ENCODE measurements around the gene CLMP. TPM values are rescaled to one million over a fixed set of nuclear protein-coding genes. Genes with fewer than 3 reads are reported as not detected.
A peak's percentile ranks its signal among the peaks of the same experiment; 100 is the strongest.

CLMP gene
- total RNA-seq, 3 donors from 2014 or later (not counting 1 experiment from before 2014, with no cell fraction given) = 0.07 to 0.45 TPM; not detected in 1

GRCh38 chr11:123179586-123179985 is 15.5 kb downstream of the CLMP start:
- 91% methylated on average over 2 of the region's 2 CpGs for WGBS (ENCODE audit: insufficient coverage)
- H3K4me3 ChIP-seq (ENCODE audit: low read length) = no peak overlapping the region
- intact Hi-C loops (cut with micrococcal nuclease) = no loop called here
- H3K4me1 ChIP-seq (ENCODE audit: control insufficient read depth, insufficient read depth, low read length) = no peaks in the 10 kb centered on the region
- no peak for ATAC-seq
- no peak overlapping the region for H3K27ac ChIP-seq (ENCODE audit: low read length)
- no peaks in the 10 kb centered on the region for H3K9me3 ChIP-seq (ENCODE audit: control insufficient read depth, insufficient read depth, low read length)
- H3K27me3 ChIP-seq (ENCODE audit: control insufficient read depth, insufficient read depth, low read length) = no peaks in the 10 kb centered on the region
- Mint-ChIP-seq H3K27ac (no peak overlapping the region), H3K36me3 (no peaks in the 10 kb centered on the region), H3K9me3 (no peaks in the 10 kb centered on the region), H3K27me3 (ENCODE audit: low read depth in 2 of 2) (peaks cover 10 to 24% of the 10 kb centered on the region in 2 donors), H3K4me3 (no peak overlapping the region), H3K4me1 (peaks cover 6 to 7% of the 10 kb centered on the region in 2 donors)
- H3K36me3 ChIP-seq (ENCODE audit: control insufficient read depth, insufficient read depth, low read length) = no peaks in the 10 kb centered on the region
- DNase-seq = no peak
- TF ChIP-seq, protein P1, sequence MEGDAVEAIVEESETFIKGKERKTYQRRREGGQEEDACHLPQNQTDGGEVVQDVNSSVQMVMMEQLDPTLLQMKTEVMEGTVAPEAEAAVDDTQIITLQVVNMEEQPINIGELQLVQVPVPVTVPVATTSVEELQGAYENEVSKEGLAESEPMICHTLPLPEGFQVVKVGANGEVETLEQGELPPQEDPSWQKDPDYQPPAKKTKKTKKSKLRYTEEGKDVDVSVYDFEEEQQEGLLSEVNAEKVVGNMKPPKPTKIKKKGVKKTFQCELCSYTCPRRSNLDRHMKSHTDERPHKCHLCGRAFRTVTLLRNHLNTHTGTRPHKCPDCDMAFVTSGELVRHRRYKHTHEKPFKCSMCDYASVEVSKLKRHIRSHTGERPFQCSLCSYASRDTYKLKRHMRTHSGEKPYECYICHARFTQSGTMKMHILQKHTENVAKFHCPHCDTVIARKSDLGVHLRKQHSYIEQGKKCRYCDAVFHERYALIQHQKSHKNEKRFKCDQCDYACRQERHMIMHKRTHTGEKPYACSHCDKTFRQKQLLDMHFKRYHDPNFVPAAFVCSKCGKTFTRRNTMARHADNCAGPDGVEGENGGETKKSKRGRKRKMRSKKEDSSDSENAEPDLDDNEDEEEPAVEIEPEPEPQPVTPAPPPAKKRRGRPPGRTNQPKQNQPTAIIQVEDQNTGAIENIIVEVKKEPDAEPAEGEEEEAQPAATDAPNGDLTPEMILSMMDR (IDR thresholded peaks at IDR 0.05) = no peak

- Mint-ChIP-seq H3K27me3 (ENCODE audit: low read depth in 2 of 2) (peaks cover 10 to 20% of the 10 kb centered on the region in 2 donors), H3K4me3 (no peak overlapping the region), H3K27ac (no peak overlapping the region), H3K9me3 (no peaks in the 10 kb centered on the region), H3K4me1 (peaks cover 6 to 7% of the 10 kb centered on the region in 2 donors), H3K36me3 (no peaks in the 10 kb centered on the region)
- Histone ChIP-seq H3K4me1 (ENCODE audit: control insufficient read depth, insufficient read depth, low read length) (no peaks in the 10 kb centered on the region), H3K27me3 (ENCODE audit: control insufficient read depth, insufficient read depth, low read length) (no peaks in the 10 kb centered on the region), H3K27ac (ENCODE audit: low read length) (no peak overlapping the region), H3K9me3 (ENCODE audit: control insufficient read depth, insufficient read depth, low read length) (no peaks in the 10 kb centered on the region), H3K4me3 (ENCODE audit: low read length) (no peak overlapping the region), H3K36me3 (ENCODE audit: control insufficient read depth, insufficient read depth, low read length) (no peaks in the 10 kb centered on the region)
- WGBS (ENCODE audit: insufficient coverage) = 100% methylated on average over 1 of the region's 1 CpG
- TF ChIP-seq, protein P1 (IDR thresholded peaks at IDR 0.05) = no peak
- DNase-seq = no peak
- intact Hi-C loops (cut with micrococcal nuclease) = no loop called here
- ATAC-seq = no peak
Observed at GRCh38 chr11:123178186-123178585, 16.9 kb downstream of the CLMP start.

- H3K9me3 ChIP-seq (ENCODE audit: control insufficient read depth, insufficient read depth, low read length) = no peaks in the 10 kb centered on the region
- H3K27me3 ChIP-seq (ENCODE audit: control insufficient read depth, insufficient read depth, low read length) = no peaks in the 10 kb centered on the region
- no peak overlapping the region for H3K27ac ChIP-seq (ENCODE audit: low read length)
- intact Hi-C loops (cut with micrococcal nuclease) = no loop called here
- TF ChIP-seq, protein P1 (IDR thresholded peaks at IDR 0.05) = no peak
- WGBS (ENCODE audit: insufficient coverage) = 30% methylated on average over 2 of the region's 2 CpGs
- H3K36me3 ChIP-seq (ENCODE audit: control insufficient read depth, insufficient read depth, low read length) = no peaks in the 10 kb centered on the region
- Mint-ChIP-seq H3K36me3 (no peaks in the 10 kb centered on the region), H3K4me1 (peaks cover 6 to 7% of the 10 kb centered on the region in 2 donors), H3K4me3 (no peak overlapping the region), H3K9me3 (no peaks in the 10 kb centered on the region), H3K27ac (no peak overlapping the region), H3K27me3 (ENCODE audit: low read depth in 2 of 2) (peaks cover 7 to 10% of the 10 kb centered on the region in 2 donors)
- no peaks in the 10 kb centered on the region for H3K4me1 ChIP-seq (ENCODE audit: control insufficient read depth, insufficient read depth, low read length)
- no peak overlapping the region for H3K4me3 ChIP-seq (ENCODE audit: low read length)
- ATAC-seq = peak in 2 of 3 donors; percentile 18 to 58
- no peak for DNase-seq
Observed at GRCh38 chr11:123176785-123177184, 18.3 kb downstream of the CLMP start.

Measured in natural killer cell (primary cell).